NCI-H510A (cell line): ENCODE data around the gene SLITRK5.

Experiments
- DNase-seq: peaks from one replicate; lab custom pipeline; 2025; lab: John Stamatoyannopoulos, UW

Gene SLITRK5

GRCh38 chr13:87709947-87710346 lies 38.8 kb downstream of the SLITRK5 start:
- no peak for DNase-seq

- no peak for DNase-seq
Measured at GRCh38 chr13:87712012-87712411, 40.8 kb downstream of the SLITRK5 start.
